HPDE6-E6E7 (cell line): ENCODE data around the gene MPHOSPH8.
"Not testable (repeated sequence)": the region's sequence is repeated elsewhere in the genome, so short reads cannot be mapped to it uniquely, and the experiment has no call there.

Source experiments
- DNase-seq: peaks from one replicate; pipeline ENCODE4 v3.0.0; 2011; ENCODE audit warnings: missing footprints; ENCODE audit errors: extremely low spot score

MPHOSPH8 gene

DNA sequence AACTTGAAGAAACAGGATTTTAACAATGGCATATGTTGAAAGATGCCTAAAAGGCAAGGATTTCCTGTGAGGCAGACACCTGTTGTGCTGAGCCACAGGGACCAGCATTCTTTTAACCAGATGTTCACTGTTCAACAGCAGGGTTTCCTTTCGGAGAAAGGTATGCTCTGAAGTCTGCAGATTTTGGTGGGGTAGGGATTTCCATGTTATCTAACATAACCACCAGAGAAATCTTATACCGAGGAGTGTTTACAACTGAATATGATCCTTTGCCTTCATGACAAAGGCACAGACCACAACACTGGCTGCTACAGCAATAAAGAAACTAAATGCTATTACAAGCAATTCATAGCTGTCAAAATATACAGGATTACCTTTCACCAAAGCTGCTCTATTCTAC, 48.1 kb downstream of the MPHOSPH8 start:
- no peak for DNase-seq

- no peak for DNase-seq
These were observed 51.6 kb downstream of the MPHOSPH8 start for GRCh38 chr13:19685034-19685433.

- no peak for DNase-seq
These were observed 52.0 kb downstream of the MPHOSPH8 start for GRCh38 chr13:19685437-19685836.

- DNase-seq, result not testable (repeated sequence)
These were observed 58.0 kb downstream of the MPHOSPH8 start for GRCh38 chr13:19691447-19691846.

DNA sequence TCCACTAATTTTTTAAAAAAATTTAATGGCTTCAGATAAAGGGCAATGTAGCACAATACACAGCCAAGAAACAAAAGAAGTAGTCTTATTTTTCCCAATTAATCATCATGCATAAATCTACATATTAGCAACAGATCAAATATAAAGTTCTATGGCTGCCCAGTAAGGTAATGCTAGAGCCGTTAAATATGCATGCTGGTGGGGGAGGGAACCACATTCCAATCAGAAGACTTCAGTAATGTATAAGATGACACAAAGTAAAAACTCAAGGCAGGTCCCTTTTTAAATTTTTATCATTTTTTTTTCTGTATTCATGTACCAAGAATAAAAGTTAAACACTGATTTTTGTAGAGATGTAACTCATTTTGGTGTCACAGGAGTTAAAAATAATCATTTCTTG, 62.0 kb downstream of the MPHOSPH8 start:
- DNase-seq, result no peak

DNA sequence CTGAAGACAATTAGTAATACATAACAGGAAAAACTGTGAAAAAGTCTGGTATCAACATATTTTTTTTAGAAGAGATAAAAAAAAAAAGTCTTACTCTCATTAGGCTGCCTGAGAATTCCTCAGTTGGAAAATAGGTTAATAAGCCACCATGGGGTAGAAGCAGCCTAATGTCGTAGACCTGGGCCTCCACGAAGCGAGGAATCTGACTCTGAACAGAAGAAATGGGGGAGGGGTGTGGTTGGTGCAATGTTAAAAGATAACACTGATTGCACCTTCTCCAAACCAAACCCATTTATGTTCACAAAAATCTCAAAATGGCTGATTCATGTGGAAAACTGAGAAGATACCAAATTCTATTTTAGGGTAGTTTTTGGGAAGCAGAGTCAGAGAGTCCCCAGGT, 62.4 kb downstream of the MPHOSPH8 start:
- DNase-seq, result no peak

- not testable (repeated sequence) for DNase-seq
These were observed 67.5 kb downstream of the MPHOSPH8 start for GRCh38 chr13:19700963-19701362.

DNA sequence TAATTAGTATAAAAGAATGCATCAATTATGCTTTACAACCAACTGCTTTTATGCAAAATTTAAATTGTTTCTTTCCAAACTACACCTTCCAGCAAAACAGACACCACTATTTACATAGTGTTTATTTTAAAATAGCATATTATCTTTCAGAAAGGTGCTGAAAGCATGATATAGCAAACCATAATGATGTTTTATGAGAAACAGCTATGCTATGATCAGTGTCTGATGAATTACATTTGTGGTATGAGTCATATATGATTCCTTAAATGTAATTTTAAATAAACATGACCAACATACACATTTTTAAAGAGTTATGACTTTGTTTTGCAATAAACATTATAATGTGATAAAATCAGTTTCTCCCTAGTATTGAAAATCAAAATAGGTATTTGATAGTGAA, 68.2 kb downstream of the MPHOSPH8 start:
- not testable (repeated sequence) for DNase-seq

GRCh38 chr13:19704256-19704655, 70.8 kb downstream of the MPHOSPH8 start:
- not testable (repeated sequence) for DNase-seq

DNA sequence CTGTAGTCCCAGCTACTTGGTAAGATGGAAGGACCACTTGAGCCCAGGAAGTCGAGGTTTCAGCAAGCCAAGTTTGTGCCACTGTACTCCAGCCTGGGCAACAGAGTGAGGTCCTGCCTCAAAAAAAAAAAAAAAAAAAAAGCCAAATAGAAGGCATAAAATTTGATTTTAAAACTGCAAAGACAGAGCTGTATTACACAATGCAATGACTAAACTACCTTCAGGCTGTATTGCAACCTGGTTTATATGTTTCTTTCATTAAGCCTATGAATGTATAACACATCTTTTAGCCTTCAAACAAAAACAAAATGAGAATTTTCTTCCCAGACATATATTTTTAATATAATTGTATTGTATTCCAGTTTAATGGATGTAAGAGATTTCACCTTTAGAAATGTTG, 75.6 kb downstream of the MPHOSPH8 start:
- not testable (repeated sequence) for DNase-seq

DNA sequence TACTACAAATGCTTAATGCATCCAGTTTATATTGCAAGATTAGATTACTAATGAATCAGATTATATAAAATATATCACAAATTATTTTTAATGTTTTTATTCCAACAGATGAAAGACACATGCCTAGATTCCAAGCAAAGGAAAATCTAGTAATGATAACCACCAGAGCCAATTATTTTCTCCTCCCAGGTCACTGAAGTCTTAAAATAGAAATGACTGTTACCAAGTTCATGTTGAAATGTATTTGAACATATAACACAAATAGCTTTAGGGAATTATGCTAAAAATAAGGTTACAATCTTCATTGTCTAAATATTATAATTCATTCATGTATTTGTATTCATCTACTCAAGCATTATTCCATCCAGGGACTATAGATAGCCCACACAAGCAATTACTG, 76.3 kb downstream of the MPHOSPH8 start:
- not testable (repeated sequence) for DNase-seq

DNA sequence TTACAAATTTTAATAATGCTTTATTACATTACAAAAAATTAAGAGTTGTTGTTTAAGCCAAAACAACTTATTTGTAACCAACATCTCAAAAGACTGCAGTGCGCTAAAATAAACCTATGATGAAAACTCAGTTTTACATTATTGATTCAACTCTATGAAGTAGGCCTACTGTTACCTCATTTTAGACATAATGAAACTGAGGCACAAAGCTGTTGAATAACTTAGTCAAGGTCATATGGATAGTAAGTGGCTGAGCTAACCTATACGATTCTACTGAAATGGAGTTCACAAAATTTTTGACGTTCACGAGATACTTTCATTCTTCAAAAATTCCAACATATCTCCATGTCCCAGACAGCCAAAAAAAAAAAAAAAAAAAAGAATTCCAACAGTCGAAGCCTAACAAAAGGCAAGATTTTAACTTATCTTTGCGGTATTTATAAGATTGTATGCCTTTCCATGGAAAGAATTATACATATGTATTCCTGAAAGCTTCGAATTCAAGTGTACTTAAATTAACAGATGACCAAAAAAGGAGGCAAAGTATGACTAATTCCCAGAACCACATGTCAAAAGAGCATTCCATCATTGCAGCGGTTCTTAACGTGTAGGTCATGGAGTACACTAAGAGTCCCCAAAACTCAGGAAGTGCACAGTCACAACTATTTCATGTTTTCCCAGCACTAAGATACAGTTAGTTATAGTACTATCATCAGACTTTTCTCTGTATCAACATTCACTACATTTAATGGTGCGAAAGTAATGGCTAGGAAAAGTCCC, 79.9 kb downstream of the MPHOSPH8 start:
- no peak for DNase-seq

- no peak for DNase-seq
These were observed 86.6 kb downstream of the MPHOSPH8 start for GRCh38 chr13:19720039-19720438.
